Thyroid gland (tissue), 4 donors: ENCODE data around the gene ADCY3.

Experiments
- CTCF ChIP-seq, 6 experiments: fragments of 200-600 bp in 3 of 6; fragments of 450-650 bp in 3 of 6; sonication (generic) in 3 of 6; IDR thresholded peaks; one replicate each; pipeline ENCODE4 v1.5.1; 2016 to 2019; ENCODE audit warnings: antibody characterized with exemption in 6 of 6, mild to moderate bottlenecking in 2 of 6, inconsistent platforms in 1 of 6, moderate library complexity in 1 of 6
- POLR2A ChIP-seq, 2 donors: fragments of 450-650 bp; IDR thresholded peaks; one replicate each; pipeline ENCODE4 v1.6.1; 2017; ENCODE audit warnings: antibody characterized with exemption in 2 of 2, mild to moderate bottlenecking in 2 of 2, moderate library complexity in 1 of 2

GRCh38 chr2:24923106-24923505, 3.1 kb upstream of the ADCY3 start:
- no peak for TF ChIP-seq CTCF (IDR thresholded peaks at IDR 0.05)
- no peak for TF ChIP-seq POLR2A (IDR thresholded peaks at IDR 0.05)
